ENCODE data around the gene TNNT3. TPM values are rescaled to one million over a fixed set of nuclear protein-coding genes. Genes with fewer than 3 reads are reported as not detected.

TNNT3 gene
- polyA plus RNA-seq (2011; rRNA removed), result not detected in 2 replicates
- 0.07 TPM in 1 of 2 replicates, not detected in the other for polyA plus RNA-seq (2012; cell fraction: cytosol; rRNA removed)
- not detected in 2 replicates for polyA plus RNA-seq (2012; cell fraction: nucleus; rRNA removed)
- polyA plus RNA-seq (2017; fragmentation: RNase III; extraction: RNeasy Plus Mini Kit Qiagen cat#74134 plus additional on column Dnase treatment), result 0.15 TPM in 1 of 3 replicates, not detected in the others
- polyA minus RNA-seq (2011; rRNA and poly(A)+ RNA removed), result not detected in 2 replicates

DNA sequence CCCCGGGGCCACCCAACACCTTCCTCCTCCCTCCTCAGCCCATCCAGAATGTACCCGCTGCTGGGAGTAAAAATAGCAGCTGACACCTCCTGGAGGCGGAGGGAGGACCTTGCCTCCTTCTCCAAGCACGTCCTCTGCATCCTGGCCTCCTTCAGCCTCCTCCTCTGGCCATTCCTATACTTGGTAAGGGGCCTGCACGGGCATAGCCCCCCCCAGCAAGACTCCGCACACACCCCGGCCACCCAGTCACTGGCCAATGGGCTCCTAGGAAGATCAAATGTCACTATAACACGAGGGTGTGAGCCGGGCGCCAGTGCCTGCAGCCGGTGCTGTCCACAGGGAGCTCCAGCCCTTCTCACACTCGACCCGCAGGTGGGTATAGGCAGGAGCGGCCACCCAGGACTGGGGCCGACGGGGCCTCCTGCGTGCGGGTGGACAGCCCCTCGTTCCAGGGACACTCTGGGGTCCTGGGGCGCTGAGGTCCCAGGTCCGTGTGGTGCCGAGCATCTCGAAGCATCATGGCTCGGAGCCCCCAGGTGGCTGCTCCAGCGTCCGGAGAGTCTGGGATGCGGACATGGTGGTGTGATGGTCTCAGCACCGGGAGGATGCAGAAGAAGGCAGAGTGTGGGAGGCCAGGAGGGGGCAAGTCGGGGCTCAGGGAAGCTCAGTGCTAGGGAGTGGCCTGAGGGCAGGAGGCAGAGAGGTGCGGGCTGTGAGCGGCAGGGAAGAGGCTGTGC, at the start of gene TNNT3:
Gene TNNT3, plus strand, starts transcription at position 313 of the 737 bp plus-strand sequence. CDS start 3,172 bp downstream, outside the sequence.
- Histone ChIP-seq H3K4me1 (no peaks in the 10 kb centered on the region), H3K4me2 (no peak within 1 kb of the TSS), H3K27ac (no peak within 1 kb of the TSS), H3K9me3 (no peaks in the 10 kb centered on the region), H3K4me3 (no peak within 1 kb of the TSS)
- 53% methylated on average over 19 of the region's 31 CpGs for WGBS (ENCODE audit: missing lambda C conversion rate)
- FAIRE-seq (no peak), DNase-seq (ENCODE audit: low read depth in 1 of 2, low spot score in 1 of 2) (no peak), ATAC-seq (peak in 1 of 2 experiments; percentile 18; a peak in 1 of 6 replicates)
- ChIA-PET CTCF (interaction anchor here (0.9 to 6.3 kb wide), 8 partner anchors 22 to 235 kb away, joined by 3 to 65 read pairs (median 4); no protein-coding TSS in a partner anchor), POLR2A (no interaction called here)
- TF ChIP-seq ZNF302 (CRISPR knock-in tag; IDR thresholded peaks at IDR 0.05), result no peak
- TF ChIP-seq, protein P1, sequence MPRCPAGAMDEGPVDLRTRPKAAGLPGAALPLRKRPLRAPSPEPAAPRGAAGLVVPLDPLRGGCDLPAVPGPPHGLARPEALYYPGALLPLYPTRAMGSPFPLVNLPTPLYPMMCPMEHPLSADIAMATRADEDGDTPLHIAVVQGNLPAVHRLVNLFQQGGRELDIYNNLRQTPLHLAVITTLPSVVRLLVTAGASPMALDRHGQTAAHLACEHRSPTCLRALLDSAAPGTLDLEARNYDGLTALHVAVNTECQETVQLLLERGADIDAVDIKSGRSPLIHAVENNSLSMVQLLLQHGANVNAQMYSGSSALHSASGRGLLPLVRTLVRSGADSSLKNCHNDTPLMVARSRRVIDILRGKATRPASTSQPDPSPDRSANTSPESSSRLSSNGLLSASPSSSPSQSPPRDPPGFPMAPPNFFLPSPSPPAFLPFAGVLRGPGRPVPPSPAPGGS (IDR thresholded peaks at IDR 0.05), result no peak
- no peak for TF ChIP-seq NPAS2 (CRISPR knock-in tag; IDR thresholded peaks at IDR 0.05; ENCODE audit: borderline replicate concordance)
- TF ChIP-seq SMC3 (IDR thresholded peaks at IDR 0.05), result no peak
- no peak for TF ChIP-seq ZFP36 (IDR thresholded peaks at IDR 0.05; ENCODE audit: borderline replicate concordance, partially characterized antibody)
- TF ChIP-seq CTCF (IDR thresholded peaks at IDR 0.05), result no peak
- TF ChIP-seq HOXA7 (CRISPR knock-in tag; IDR thresholded peaks at IDR 0.05), result no peak
- no peak for TF ChIP-seq REST (IDR thresholded peaks at IDR 0.05)
- no peak for TF ChIP-seq TP53 (CRISPR knock-in tag; IDR thresholded peaks at IDR 0.05)
- TF ChIP-seq, protein P2, sequence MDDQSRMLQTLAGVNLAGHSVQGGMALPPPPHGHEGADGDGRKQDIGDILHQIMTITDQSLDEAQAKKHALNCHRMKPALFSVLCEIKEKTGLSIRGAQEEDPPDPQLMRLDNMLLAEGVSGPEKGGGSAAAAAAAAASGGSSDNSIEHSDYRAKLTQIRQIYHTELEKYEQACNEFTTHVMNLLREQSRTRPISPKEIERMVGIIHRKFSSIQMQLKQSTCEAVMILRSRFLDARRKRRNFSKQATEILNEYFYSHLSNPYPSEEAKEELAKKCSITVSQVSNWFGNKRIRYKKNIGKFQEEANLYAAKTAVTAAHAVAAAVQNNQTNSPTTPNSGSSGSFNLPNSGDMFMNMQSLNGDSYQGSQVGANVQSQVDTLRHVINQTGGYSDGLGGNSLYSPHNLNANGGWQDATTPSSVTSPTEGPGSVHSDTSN (IDR thresholded peaks at IDR 0.05), result no peak
- TF ChIP-seq HOXB13 (CRISPR knock-in tag; IDR thresholded peaks at IDR 0.05; ENCODE audit: low read depth), result no peak
- TF ChIP-seq CHD2 (IDR thresholded peaks at IDR 0.05; ENCODE audit: low read length, partially characterized antibody), result no peak
- no peak for TF ChIP-seq RCOR1 (IDR thresholded peaks at IDR 0.05; ENCODE audit: low read depth, low read length)
- no peak for TF ChIP-seq MAX (IDR thresholded peaks at IDR 0.05)

DNA sequence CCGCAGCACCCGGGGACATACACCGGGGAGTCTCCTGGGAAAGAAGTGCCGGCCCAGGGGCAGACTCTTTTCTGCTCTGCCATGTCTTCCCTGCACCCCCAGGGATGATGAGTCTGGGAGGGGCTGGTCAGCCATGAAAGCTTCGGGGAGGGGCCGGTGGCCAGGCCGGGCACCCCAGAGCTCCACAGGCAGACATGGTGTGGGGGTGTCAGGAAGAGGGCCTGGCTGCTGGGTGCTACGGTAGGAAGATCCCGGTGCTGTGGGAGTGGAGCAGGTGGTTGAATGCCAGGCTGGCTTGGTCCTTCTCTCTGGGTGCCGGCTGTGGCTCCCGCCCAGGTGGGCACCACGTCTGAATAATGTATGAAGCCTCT, 49.2 kb upstream of the TNNT3 start:
- ChIA-PET CTCF (interaction anchor here (0.7 to 3.5 kb wide), 22 partner anchors 11 to 280 kb away, joined by 3 to 35 read pairs (median 4); partner anchors contain the start of genes LSP1, SYT8 and TNNI2), POLR2A (no interaction called here)
- Histone ChIP-seq H3K4me3 (no peak overlapping the region), H3K4me2 (peak overlapping the region; percentile 67), H3K9me3 (no peaks in the 10 kb centered on the region), H3K27ac (peak overlapping the region in 1 of 2 experiments; percentile 56; a peak in 1 of 6 replicates), H3K4me1 (peaks cover 25% of the 10 kb centered on the region)
- no CpG with 5 or more reads among the region's 12 CpGs for WGBS (ENCODE audit: missing lambda C conversion rate)
- FAIRE-seq (no peak), ATAC-seq (peak in 1 of 2 experiments; percentile 6; a peak in 3 of 6 replicates), DNase-seq (ENCODE audit: low read depth in 1 of 2, low spot score in 1 of 2) (no peak)
- TF ChIP-seq RCOR1 (IDR thresholded peaks at IDR 0.05; ENCODE audit: low read depth, low read length) (no peak), RNF2 (IDR thresholded peaks at IDR 0.05; ENCODE audit: borderline replicate concordance, low read depth) (no peak), JUNB (IDR thresholded peaks at IDR 0.05) (no peak), USF2 (IDR thresholded peaks at IDR 0.05) (no peak), RAD21 (conservative IDR thresholded peaks at IDR 0.05 in 1 of 2, IDR thresholded peaks at IDR 0.05 in 1 of 2) (no peak), CHD2 (IDR thresholded peaks at IDR 0.05; ENCODE audit: low read length, partially characterized antibody) (no peak), HOXA7 (CRISPR knock-in tag; IDR thresholded peaks at IDR 0.05) (no peak), CEBPB (IDR thresholded peaks at IDR 0.05) (no peak)
- TF ChIP-seq, protein P1 (IDR thresholded peaks at IDR 0.05), result no peak
- TF ChIP-seq, protein P3, sequence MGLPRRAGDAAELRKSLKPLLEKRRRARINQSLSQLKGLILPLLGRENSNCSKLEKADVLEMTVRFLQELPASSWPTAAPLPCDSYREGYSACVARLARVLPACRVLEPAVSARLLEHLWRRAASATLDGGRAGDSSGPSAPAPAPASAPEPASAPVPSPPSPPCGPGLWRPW (IDR thresholded peaks at IDR 0.05), result no peak
